ENCODE measurements around the gene RABGAP1L. TPM values are rescaled to one million over a fixed set of nuclear protein-coding genes. Genes with fewer than 3 reads are reported as not detected.

Gene RABGAP1L
- total RNA-seq, 4 donors from 2014 or later: 42.4 to 74.5 (median 49.1) TPM

- Histone ChIP-seq H3K4me3 (no peak overlapping the region), H3K27ac (peak overlapping the region in 1 of 4 donors; percentile 5), H3K4me1 (peaks cover 0 to 49% (median 13%) of the 10 kb centered on the region in 4 donors), H3K9me3 (no peaks in the 10 kb centered on the region), H3K27me3 (no peaks in the 10 kb centered on the region), H3K36me3 (peaks cover 0 to 27% (median 0%) of the 10 kb centered on the region in 3 donors)
- DNase-seq (ENCODE audit: low spot score in 2 of 2): no peak
- TF ChIP-seq EP300 (IDR thresholded peaks at IDR 0.05) (no peak), POLR2A (IDR thresholded peaks at IDR 0.05) (no peak)
- TF ChIP-seq, protein P1, sequence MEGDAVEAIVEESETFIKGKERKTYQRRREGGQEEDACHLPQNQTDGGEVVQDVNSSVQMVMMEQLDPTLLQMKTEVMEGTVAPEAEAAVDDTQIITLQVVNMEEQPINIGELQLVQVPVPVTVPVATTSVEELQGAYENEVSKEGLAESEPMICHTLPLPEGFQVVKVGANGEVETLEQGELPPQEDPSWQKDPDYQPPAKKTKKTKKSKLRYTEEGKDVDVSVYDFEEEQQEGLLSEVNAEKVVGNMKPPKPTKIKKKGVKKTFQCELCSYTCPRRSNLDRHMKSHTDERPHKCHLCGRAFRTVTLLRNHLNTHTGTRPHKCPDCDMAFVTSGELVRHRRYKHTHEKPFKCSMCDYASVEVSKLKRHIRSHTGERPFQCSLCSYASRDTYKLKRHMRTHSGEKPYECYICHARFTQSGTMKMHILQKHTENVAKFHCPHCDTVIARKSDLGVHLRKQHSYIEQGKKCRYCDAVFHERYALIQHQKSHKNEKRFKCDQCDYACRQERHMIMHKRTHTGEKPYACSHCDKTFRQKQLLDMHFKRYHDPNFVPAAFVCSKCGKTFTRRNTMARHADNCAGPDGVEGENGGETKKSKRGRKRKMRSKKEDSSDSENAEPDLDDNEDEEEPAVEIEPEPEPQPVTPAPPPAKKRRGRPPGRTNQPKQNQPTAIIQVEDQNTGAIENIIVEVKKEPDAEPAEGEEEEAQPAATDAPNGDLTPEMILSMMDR (IDR thresholded peaks at IDR 0.05): no peak
- WGBS, 2 donors: 77 to 80% methylated on average over 17 of the region's 17 CpGs
Observed at GRCh38 chr1:175002910-175003517, 843.7 kb downstream of the RABGAP1L start.

DNA sequence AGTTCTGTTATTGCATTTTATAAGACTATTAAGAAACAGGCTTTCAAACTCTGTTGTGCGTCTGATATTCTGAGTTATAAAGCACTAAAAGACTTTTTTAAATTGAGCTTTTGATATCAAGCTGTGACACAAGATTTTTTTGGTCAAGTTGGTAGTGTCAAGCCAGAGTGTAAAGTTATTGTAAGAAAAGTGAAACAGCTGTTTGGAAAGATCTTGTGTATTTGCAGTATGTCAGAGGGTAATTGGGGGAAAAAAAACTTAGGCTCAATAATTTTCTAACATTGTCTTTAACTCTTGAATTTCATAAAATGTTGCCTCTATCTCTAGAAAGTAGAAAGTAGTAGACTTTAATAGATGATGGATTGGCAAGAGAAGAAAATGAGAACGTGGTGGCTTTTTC is 844.2 kb downstream of the RABGAP1L start:
- WGBS, 2 donors: 63 to 64% methylated on average over 2 of the region's 2 CpGs
- no peaks in the 10 kb centered on the region for H3K9me3 ChIP-seq
- H3K4me1 ChIP-seq: peaks cover 0 to 44% (median 13%) of the 10 kb centered on the region in 4 donors
- TF ChIP-seq, protein P1 (IDR thresholded peaks at IDR 0.05): no peak
- no peak for TF ChIP-seq POLR2A (IDR thresholded peaks at IDR 0.05)
- no peak for DNase-seq (ENCODE audit: low spot score in 2 of 2)
- H3K27me3 ChIP-seq: no peaks in the 10 kb centered on the region
- H3K27ac ChIP-seq: no peak overlapping the region
- H3K36me3 ChIP-seq: peaks cover 0 to 32% (median 0%) of the 10 kb centered on the region in 3 donors
- H3K4me3 ChIP-seq: no peak overlapping the region

DNA sequence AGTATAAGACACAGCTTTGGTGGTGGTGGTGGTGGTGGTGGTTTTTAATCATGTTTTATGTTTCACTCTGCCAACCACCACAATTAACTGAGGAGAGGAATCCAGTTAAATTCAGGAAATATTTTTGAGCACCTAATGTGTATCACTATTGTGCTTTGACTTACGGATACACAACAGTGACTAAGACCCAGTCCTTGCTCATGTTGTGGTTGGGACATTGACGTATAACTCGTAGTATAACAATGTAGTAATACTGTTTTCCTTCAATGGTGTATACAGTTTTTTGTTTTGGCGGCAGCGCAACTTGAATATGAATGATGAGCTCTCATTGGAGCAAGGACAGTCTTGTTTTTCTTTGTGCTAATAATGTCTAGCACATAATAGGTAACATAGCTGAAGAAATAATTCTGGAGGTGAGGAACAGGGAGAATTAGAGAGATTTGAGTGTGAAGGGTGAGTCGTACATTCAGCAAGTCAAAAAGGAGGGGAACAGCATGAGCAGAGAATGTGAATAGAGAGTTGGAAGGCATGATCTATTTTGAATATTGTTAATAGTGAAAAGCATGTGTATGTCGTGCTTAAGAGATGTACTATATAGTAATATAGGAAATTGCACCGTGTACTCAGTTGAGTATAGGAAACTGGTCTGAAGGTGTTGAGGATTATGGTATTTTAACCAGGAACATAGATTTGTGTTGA is 845.9 kb downstream of the RABGAP1L start:
- TF ChIP-seq POLR2A (IDR thresholded peaks at IDR 0.05) (no peak), EP300 (IDR thresholded peaks at IDR 0.05) (no peak)
- TF ChIP-seq, protein P1 (IDR thresholded peaks at IDR 0.05): no peak
- peaks cover 0 to 48% (median 0%) of the 10 kb centered on the region in 3 donors for H3K36me3 ChIP-seq

GRCh38 chr1:175009532-175009931 is 850.2 kb downstream of the RABGAP1L start:
- Histone ChIP-seq H3K4me3 (no peak overlapping the region), H3K9me3 (no peaks in the 10 kb centered on the region), H3K27ac (no peak overlapping the region), H3K27me3 (no peaks in the 10 kb centered on the region), H3K36me3 (peaks cover 3 to 91% (median 15%) of the 10 kb centered on the region in 3 donors), H3K4me1 (no peaks in the 10 kb centered on the region)
- no peak for DNase-seq (ENCODE audit: low spot score in 2 of 2)
- TF ChIP-seq, protein P1 (IDR thresholded peaks at IDR 0.05): no peak
- no peak for TF ChIP-seq POLR2A (IDR thresholded peaks at IDR 0.05)
- TF ChIP-seq EP300 (IDR thresholded peaks at IDR 0.05): no peak
- 71 to 77% methylated on average over 10 of the region's 10 CpGs for WGBS, 2 donors

More for the DNA sequence above, 845.9 kb downstream of the RABGAP1L start:
- H3K4me3 ChIP-seq: no peak overlapping the region
- no peaks in the 10 kb centered on the region for H3K9me3 ChIP-seq
- H3K27ac ChIP-seq: no peak overlapping the region
- H3K4me1 ChIP-seq: peaks cover 0 to 40% (median 13%) of the 10 kb centered on the region in 4 donors
- no peaks in the 10 kb centered on the region for H3K27me3 ChIP-seq
- no peak for DNase-seq (ENCODE audit: low spot score in 2 of 2)
- 86 to 94% methylated on average over 8 of the region's 8 CpGs for WGBS, 2 donors

DNA sequence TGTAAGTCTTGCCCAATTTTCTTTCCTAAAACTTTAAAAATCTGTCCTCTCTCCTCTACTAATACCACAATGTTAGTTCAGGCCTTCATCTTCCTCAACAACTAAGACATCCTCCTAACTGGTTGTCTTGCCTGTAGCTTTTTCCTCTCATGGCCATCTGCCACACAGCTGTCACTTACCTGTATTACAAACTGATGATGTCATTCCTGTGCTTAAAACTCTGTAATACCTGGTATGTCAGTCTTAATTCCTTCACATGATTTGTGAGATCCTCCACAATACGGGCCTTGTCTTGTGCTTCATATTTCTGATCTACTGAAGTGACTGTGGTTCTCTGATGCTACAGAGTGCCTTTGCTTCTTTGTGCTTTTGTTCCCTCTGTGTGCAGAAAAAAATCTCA is 854.1 kb downstream of the RABGAP1L start:
- no peak for TF ChIP-seq EP300 (IDR thresholded peaks at IDR 0.05)

More for the DNA sequence above, 854.1 kb downstream of the RABGAP1L start:
- no peak overlapping the region for H3K27ac ChIP-seq
- 76 to 79% methylated on average over 1 of the region's 1 CpG for WGBS, 2 donors
- no peaks in the 10 kb centered on the region for H3K27me3 ChIP-seq
- no peaks in the 10 kb centered on the region for H3K9me3 ChIP-seq
- no peaks in the 10 kb centered on the region for H3K4me1 ChIP-seq
- H3K4me3 ChIP-seq: no peak overlapping the region
- H3K36me3 ChIP-seq: peaks cover 6 to 99% (median 34%) of the 10 kb centered on the region in 3 donors
- no peak for DNase-seq (ENCODE audit: low spot score in 2 of 2)
